K562 (cell line): ENCODE results near the gene CTNNA3. TPM values are rescaled to one million over a fixed set of nuclear protein-coding genes. Genes with fewer than 3 reads are reported as not detected.

Experiments used
- ARID3A ChIP-seq: IDR thresholded peaks from 2 replicates; pipeline ENCODE4 v1.6.1; 2012; ENCODE audit warnings: low read depth, low read length, improper control_type of control experiment, borderline replicate concordance
- FOXJ2 ChIP-seq: fragments of 200-800 bp; sonication (Bioruptor generic); IDR thresholded peaks from 2 replicates; pipeline ENCODE4 v1.6.1; 2016; ENCODE audit warnings: missing genetic modification characterization, missing compliant biosample characterization
- SOX6 ChIP-seq: fragments of 450-650 bp; IDR thresholded peaks from 2 replicates; pipeline ENCODE4 v1.6.1; 2014; ENCODE audit warnings: mild to moderate bottlenecking
- USF2 ChIP-seq: sonication (generic); formaldehyde crosslinking; IDR thresholded peaks from 2 replicates; pipeline ENCODE4 v1.5.0; 2020; ENCODE audit warnings: missing genetic modification reagents
- polyA plus RNA-seq, 8 experiments: library from polyadenylated mRNA; depleted of rRNA in 4 of 8; stranded (reverse) in 5 of 8; unstranded in 3 of 8; fragments of >200 nt; fragmentation: Nextera tagmentation in 2 of 8; fragmentation: Illumina TruSeq in 1 of 8; extraction: Ambion mirVana in 2 of 8; extraction: Trizol in 1 of 8; gene quantifications; 2 replicates each; pipeline versions ENCODE4 v1.2.1 to v1.2.3, GENCODE V29; 2011 to 2014; ENCODE audit warnings: inconsistent platforms in 1 of 8, missing spikeins in 1 of 8
- total RNA-seq, 7 experiments: library from RNA; depleted of rRNA in 6 of 7; stranded (reverse); fragments of >200 nt in 6 of 7; fragmentation: Illumina TruSeq in 2 of 7; extraction: Trizol in 2 of 7; gene quantifications; 2 replicates each; pipeline versions ENCODE4 v1.2.1 to v1.2.3, GENCODE V29; 2011 to 2021; ENCODE audit warnings: low replicate concordance in 1 of 7
- TF ChIP-seq, protein P1 (sequence below), 2 experiments: fragments of 450-650 bp in 1 of 2; sonication (generic) in 1 of 2; formaldehyde crosslinking in 1 of 2; IDR thresholded peaks; 2 replicates each; pipeline versions ENCODE4 v1.7.1 to v1.9.0; 2016 to 2022; ENCODE audit warnings: inconsistent platforms in 1 of 2, mild to moderate bottlenecking in 1 of 2, missing genetic modification reagents in 1 of 2
- TF ChIP-seq, protein P2 (sequence below), 2 experiments: fragments of 450-650 bp; IDR thresholded peaks; 2 replicates each; pipeline ENCODE4 v1.6.1; 2016

The CTNNA3 gene
- total and polyA plus RNA-seq, 9 of the 15 experiments (the other 6 are each of a cell fraction or from before 2014, with no cell fraction given): 0.04 TPM; not detected in 8

GRCh38 chr10:66783316-66783715, 912.7 kb downstream of the CTNNA3 start (continued):
- TF ChIP-seq, protein P1, sequence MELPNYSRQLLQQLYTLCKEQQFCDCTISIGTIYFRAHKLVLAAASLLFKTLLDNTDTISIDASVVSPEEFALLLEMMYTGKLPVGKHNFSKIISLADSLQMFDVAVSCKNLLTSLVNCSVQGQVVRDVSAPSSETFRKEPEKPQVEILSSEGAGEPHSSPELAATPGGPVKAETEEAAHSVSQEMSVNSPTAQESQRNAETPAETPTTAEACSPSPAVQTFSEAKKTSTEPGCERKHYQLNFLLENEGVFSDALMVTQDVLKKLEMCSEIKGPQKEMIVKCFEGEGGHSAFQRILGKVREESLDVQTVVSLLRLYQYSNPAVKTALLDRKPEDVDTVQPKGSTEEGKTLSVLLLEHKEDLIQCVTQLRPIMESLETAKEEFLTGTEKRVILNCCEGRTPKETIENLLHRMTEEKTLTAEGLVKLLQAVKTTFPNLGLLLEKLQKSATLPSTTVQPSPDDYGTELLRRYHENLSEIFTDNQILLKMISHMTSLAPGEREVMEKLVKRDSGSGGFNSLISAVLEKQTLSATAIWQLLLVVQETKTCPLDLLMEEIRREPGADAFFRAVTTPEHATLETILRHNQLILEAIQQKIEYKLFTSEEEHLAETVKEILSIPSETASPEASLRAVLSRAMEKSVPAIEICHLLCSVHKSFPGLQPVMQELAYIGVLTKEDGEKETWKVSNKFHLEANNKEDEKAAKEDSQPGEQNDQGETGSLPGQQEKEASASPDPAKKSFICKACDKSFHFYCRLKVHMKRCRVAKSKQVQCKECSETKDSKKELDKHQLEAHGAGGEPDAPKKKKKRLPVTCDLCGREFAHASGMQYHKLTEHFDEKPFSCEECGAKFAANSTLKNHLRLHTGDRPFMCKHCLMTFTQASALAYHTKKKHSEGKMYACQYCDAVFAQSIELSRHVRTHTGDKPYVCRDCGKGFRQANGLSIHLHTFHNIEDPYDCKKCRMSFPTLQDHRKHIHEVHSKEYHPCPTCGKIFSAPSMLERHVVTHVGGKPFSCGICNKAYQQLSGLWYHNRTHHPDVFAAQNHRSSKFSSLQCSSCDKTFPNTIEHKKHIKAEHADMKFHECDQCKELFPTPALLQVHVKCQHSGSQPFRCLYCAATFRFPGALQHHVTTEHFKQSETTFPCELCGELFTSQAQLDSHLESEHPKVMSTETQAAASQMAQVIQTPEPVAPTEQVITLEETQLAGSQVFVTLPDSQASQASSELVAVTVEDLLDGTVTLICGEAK (IDR thresholded peaks at IDR 0.05): no peak
- TF ChIP-seq, protein P1 (CRISPR knock-in tag; IDR thresholded peaks at IDR 0.05): no peak
- TF ChIP-seq ARID3A: no peak
- TF ChIP-seq FOXJ2 (tag): no peak
- TF ChIP-seq USF2 (CRISPR knock-in tag): no peak
- TF ChIP-seq, protein P2, sequence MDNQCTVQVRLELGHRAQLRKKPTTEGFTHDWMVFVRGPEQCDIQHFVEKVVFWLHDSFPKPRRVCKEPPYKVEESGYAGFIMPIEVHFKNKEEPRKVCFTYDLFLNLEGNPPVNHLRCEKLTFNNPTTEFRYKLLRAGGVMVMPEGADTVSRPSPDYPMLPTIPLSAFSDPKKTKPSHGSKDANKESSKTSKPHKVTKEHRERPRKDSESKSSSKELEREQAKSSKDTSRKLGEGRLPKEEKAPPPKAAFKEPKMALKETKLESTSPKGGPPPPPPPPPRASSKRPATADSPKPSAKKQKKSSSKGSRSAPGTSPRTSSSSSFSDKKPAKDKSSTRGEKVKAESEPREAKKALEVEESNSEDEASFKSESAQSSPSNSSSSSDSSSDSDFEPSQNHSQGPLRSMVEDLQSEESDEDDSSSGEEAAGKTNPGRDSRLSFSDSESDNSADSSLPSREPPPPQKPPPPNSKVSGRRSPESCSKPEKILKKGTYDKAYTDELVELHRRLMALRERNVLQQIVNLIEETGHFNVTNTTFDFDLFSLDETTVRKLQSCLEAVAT (IDR thresholded peaks at IDR 0.05): no peak
- no peak for TF ChIP-seq SOX6
